Liver (tissue), 9 donors: ENCODE results near the gene LPAR1. TPM values are rescaled to one million over a fixed set of nuclear protein-coding genes. Genes with fewer than 3 reads are reported as not detected.

ENCODE experiments used
- DNase-seq: peaks from one replicate; pipeline ENCODE4 v3.0.0-alpha.2; 2017; ENCODE audit warnings: low spot score
- H3K27ac ChIP-seq, 2 donors: one replicate each; pipeline ENCODE4 v1.7.0; 2013; ENCODE audit warnings: inconsistent platforms in 2 of 2, low read length in 2 of 2, control low read depth in 1 of 2, low read depth in 1 of 2, mild to moderate bottlenecking in 1 of 2
- H3K27me3 ChIP-seq, 4 donors: one replicate each; pipeline versions ENCODE4 v1.6.1 to v1.7.0; 2013; ENCODE audit warnings: low read length in 3 of 4, inconsistent platforms in 1 of 4, mild to moderate bottlenecking in 1 of 4, moderate library complexity in 1 of 4; ENCODE audit not compliant: control insufficient read depth in 4 of 4, insufficient read depth in 4 of 4
- H3K36me3 ChIP-seq, 4 donors: one replicate each; pipeline versions ENCODE4 v1.6.1 to v1.7.0; 2013; ENCODE audit warnings: low read length in 3 of 4, mild to moderate bottlenecking in 3 of 4, low read depth in 1 of 4, moderate library complexity in 1 of 4; ENCODE audit not compliant: control insufficient read depth in 4 of 4, insufficient read depth in 3 of 4
- H3K4me1 ChIP-seq, 4 donors: one replicate each; pipeline versions ENCODE4 v1.6.1 to v1.7.0; 2013; ENCODE audit warnings: low read length in 3 of 4, mild to moderate bottlenecking in 3 of 4, moderate library complexity in 1 of 4; ENCODE audit not compliant: control insufficient read depth in 4 of 4, insufficient read depth in 4 of 4
- H3K4me3 ChIP-seq, 3 donors: one replicate each; pipeline versions ENCODE4 v1.6.1 to v1.7.0; 2013; ENCODE audit warnings: low read length in 3 of 3, control low read depth in 1 of 3, low read depth in 1 of 3, mild to moderate bottlenecking in 1 of 3
- H3K9ac ChIP-seq, 2 donors: one replicate each; pipeline ENCODE4 v1.7.0; 2013; ENCODE audit warnings: low read length in 2 of 2, mild to moderate bottlenecking in 2 of 2, moderate library complexity in 2 of 2, control low read depth in 1 of 2, low read depth in 1 of 2
- H3K9me3 ChIP-seq, 4 donors: one replicate each; pipeline versions ENCODE4 v1.6.1 to v1.7.0; 2013; ENCODE audit warnings: low read length in 3 of 4; ENCODE audit not compliant: control insufficient read depth in 4 of 4
- ATF3 ChIP-seq: IDR thresholded peaks from 2 replicates; pipeline ENCODE4 v1.6.1; 2016; ENCODE audit warnings: antibody characterized with exemption
- CTCF ChIP-seq: fragments of 150-350 bp; IDR thresholded peaks from 2 replicates; pipeline ENCODE4 v1.5.1; 2017; ENCODE audit warnings: improper control_type of control experiment, low read depth, low read length; ENCODE audit not compliant: missing input control
- EGR1 ChIP-seq, 2 donors: IDR thresholded peaks; 2 replicates each; pipeline ENCODE4 v1.6.1; 2016 to 2018; ENCODE audit warnings: antibody characterized with exemption in 2 of 2, low read depth in 2 of 2
- FOXA1 ChIP-seq: IDR thresholded peaks from 2 replicates; pipeline ENCODE4 v1.6.1; 2016; ENCODE audit warnings: antibody characterized with exemption
- FOXA2 ChIP-seq: IDR thresholded peaks from 2 replicates; pipeline ENCODE4 v1.6.1; 2016; ENCODE audit warnings: antibody characterized with exemption
- GABPA ChIP-seq, 2 donors: IDR thresholded peaks in 1 of 2; conservative IDR thresholded peaks in 1 of 2; 2 replicates each; pipeline ENCODE4 v1.6.1; 2016; ENCODE audit warnings: antibody characterized with exemption in 2 of 2, mild to moderate bottlenecking in 1 of 2, moderate library complexity in 1 of 2
- HNF4G ChIP-seq: IDR thresholded peaks from 2 replicates; pipeline ENCODE4 v1.6.1; 2016; ENCODE audit warnings: antibody characterized with exemption
- MAX ChIP-seq: IDR thresholded peaks from 2 replicates; pipeline ENCODE4 v1.6.1; 2016; ENCODE audit warnings: antibody characterized with exemption
- NR2F2 ChIP-seq: IDR thresholded peaks from 2 replicates; pipeline ENCODE4 v1.6.1; 2016; ENCODE audit warnings: antibody characterized with exemption
- RAD21 ChIP-seq, 2 donors: IDR thresholded peaks; 2 replicates each; pipeline ENCODE4 v1.6.1; 2016; ENCODE audit warnings: antibody characterized with exemption in 2 of 2, mild to moderate bottlenecking in 2 of 2
- REST ChIP-seq: IDR thresholded peaks from 2 replicates; pipeline ENCODE4 v1.6.1; 2016; ENCODE audit warnings: antibody characterized with exemption, mild to moderate bottlenecking
- RXRA ChIP-seq, 2 donors: IDR thresholded peaks; 2 replicates each; pipeline ENCODE4 v1.6.1; 2017 to 2018; ENCODE audit warnings: antibody characterized with exemption in 2 of 2, mild to moderate bottlenecking in 1 of 2
- SP1 ChIP-seq: IDR thresholded peaks from 2 replicates; pipeline ENCODE4 v1.6.1; 2018; ENCODE audit warnings: antibody characterized with exemption, mild to moderate bottlenecking
- TAF1 ChIP-seq: conservative IDR thresholded peaks from 2 replicates; pipeline ENCODE4 v1.6.1; 2016; ENCODE audit warnings: antibody characterized with exemption, mild to moderate bottlenecking
- YY1 ChIP-seq: IDR thresholded peaks from 2 replicates; pipeline ENCODE4 v1.6.1; 2016; ENCODE audit warnings: antibody characterized with exemption, mild to moderate bottlenecking
- WGBS: extraction: QIAGEN DNeasy Blood & Tissue Kit; methylation state at CpG from one replicate; pipeline ENCODE4 v1.1.7; 2013; 5-methylcytosine and 5-hydroxymethylcytosine counted together
- polyA plus RNA-seq, 2 donors: library from polyadenylated mRNA; stranded (reverse) in 1 of 2; unstranded in 1 of 2; fragments of 200-250 nt in 1 of 2; fragments of >200 nt in 1 of 2; fragmentation: Nextera tagmentation in 1 of 2; extraction: Ambion mirVana in 1 of 2; gene quantifications; one replicate each; pipeline versions ENCODE4 v1.2.1 to v1.2.3, GENCODE V29; 2013 to 2015
- total RNA-seq, 2 donors: library from RNA; depleted of rRNA; stranded (reverse); fragments of >200 nt; gene quantifications; one replicate each; pipeline ENCODE4 v1.2.3, GENCODE V29; 2014
- donor health status: healthy.
- donor health status: healthy.
- donor health status: healthy.
- donor health status: healthy.
- donor health status: healthy.

The LPAR1 gene
- total and polyA plus RNA-seq, 4 donors = 0.51 to 3.6 (median 1.1) TPM

- no peak overlapping the region for H3K9ac ChIP-seq
- no peaks in the 10 kb centered on the region for H3K4me1 ChIP-seq
- H3K27me3 ChIP-seq = no peaks in the 10 kb centered on the region
- H3K36me3 ChIP-seq = peaks cover 0 to 2% (median 0%) of the 10 kb centered on the region in 4 donors
- H3K4me3 ChIP-seq = no peak overlapping the region
- H3K27ac ChIP-seq = no peak overlapping the region
- no peak for DNase-seq
- peaks cover 0 to 3% (median 0%) of the 10 kb centered on the region in 4 donors for H3K9me3 ChIP-seq
- TF ChIP-seq ATF3 = no peak
- 65% methylated on average over 4 of the region's 4 CpGs for whole genome bisulfite sequencing
Measured at GRCh38 chr9:110951805-110952539, 86.3 kb downstream of the LPAR1 start.

GRCh38 chr9:110950041-110950645 lies 88.1 kb downstream of the LPAR1 start:
- DNase-seq = no peak
- Histone ChIP-seq H3K36me3 (peaks cover 0 to 2% (median 0%) of the 10 kb centered on the region in 4 donors), H3K9me3 (peaks cover 0 to 3% (median 0%) of the 10 kb centered on the region in 4 donors), H3K4me1 (no peaks in the 10 kb centered on the region), H3K27ac (no peak overlapping the region), H3K9ac (no peak overlapping the region), H3K4me3 (no peak overlapping the region), H3K27me3 (no peaks in the 10 kb centered on the region)
- 87% methylated on average over 4 of the region's 4 CpGs for WGBS
- no peak for TF ChIP-seq EGR1 (IDR thresholded peaks at IDR 0.05; ENCODE audit: low read depth in 2 of 2)
- TF ChIP-seq RXRA (IDR thresholded peaks at IDR 0.05) = no peak
- no peak for TF ChIP-seq FOXA1
- TF ChIP-seq NR2F2 = no peak
- no peak for TF ChIP-seq SP1
- no peak for TF ChIP-seq CTCF
- no peak for TF ChIP-seq ATF3
- TF ChIP-seq REST = no peak
- no peak for TF ChIP-seq HNF4G
- no peak for TF ChIP-seq YY1
- TF ChIP-seq TAF1 = no peak
- TF ChIP-seq FOXA2 = no peak
- TF ChIP-seq GABPA (IDR thresholded peaks at IDR 0.05 in 1 of 2, conservative IDR thresholded peaks at IDR 0.05 in 1 of 2) = no peak
- TF ChIP-seq RAD21 (IDR thresholded peaks at IDR 0.05) = no peak
- no peak for TF ChIP-seq MAX
